Measurements from ENCODE around the gene CAMSAP2. TPM values are rescaled to one million over a fixed set of nuclear protein-coding genes. Genes with fewer than 3 reads are reported as not detected.

The CAMSAP2 gene
- total RNA-seq, 1 experiment from 2014 or later, result 25.0 TPM

DNA sequence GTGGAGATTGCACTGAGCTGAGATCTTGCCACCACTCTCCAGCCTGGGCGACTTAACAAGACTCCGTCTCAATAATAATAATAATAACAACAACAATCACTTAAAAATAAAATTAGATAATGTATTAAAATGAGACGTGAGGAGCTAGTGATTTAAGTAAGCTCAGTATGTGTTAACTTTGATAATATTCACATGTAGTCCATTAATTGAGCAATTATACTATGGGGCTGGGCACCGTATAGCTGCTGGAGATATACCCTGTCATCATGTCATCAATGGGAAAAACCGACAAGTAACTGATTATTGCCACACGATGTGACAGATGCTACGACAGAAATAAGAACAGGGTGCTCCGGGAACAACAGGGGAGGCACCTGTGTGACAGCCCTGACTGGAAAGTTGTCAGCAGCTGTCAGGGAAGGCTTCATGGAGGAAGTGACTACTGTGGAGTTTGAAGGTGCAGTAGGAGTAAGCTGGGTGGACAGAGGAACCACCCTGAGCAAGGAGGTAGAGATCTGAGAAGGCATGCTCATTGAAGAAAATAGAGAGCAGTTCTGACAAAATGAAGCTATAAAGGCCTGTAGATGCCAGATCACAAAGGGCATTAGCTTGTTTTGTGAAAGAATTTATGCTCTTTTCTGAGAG, 924 bp upstream of the CAMSAP2 start:
- H3K79me2 ChIP-seq (ENCODE audit: insufficient read depth, low read length), result peaks cover 32% of the 10 kb centered on the region
- BruUV-seq (replicated peaks), result no TSS peak
- no peaks in the 10 kb centered on the region for H3K9me2 ChIP-seq (ENCODE audit: insufficient read depth)
- H3K27ac ChIP-seq (ENCODE audit: low read depth, low read length), result peak overlapping the region; percentile 33; the same call in 1 of the 2 replicates
- no peaks in the 10 kb centered on the region; the same call in 1 of the 2 replicates for H4K20me1 ChIP-seq (ENCODE audit: insufficient read depth)
- ATAC-seq, result no peak
- H3K4me2 ChIP-seq (ENCODE audit: low read length), result peak overlapping the region; percentile 90
- TF ChIP-seq, protein P1, sequence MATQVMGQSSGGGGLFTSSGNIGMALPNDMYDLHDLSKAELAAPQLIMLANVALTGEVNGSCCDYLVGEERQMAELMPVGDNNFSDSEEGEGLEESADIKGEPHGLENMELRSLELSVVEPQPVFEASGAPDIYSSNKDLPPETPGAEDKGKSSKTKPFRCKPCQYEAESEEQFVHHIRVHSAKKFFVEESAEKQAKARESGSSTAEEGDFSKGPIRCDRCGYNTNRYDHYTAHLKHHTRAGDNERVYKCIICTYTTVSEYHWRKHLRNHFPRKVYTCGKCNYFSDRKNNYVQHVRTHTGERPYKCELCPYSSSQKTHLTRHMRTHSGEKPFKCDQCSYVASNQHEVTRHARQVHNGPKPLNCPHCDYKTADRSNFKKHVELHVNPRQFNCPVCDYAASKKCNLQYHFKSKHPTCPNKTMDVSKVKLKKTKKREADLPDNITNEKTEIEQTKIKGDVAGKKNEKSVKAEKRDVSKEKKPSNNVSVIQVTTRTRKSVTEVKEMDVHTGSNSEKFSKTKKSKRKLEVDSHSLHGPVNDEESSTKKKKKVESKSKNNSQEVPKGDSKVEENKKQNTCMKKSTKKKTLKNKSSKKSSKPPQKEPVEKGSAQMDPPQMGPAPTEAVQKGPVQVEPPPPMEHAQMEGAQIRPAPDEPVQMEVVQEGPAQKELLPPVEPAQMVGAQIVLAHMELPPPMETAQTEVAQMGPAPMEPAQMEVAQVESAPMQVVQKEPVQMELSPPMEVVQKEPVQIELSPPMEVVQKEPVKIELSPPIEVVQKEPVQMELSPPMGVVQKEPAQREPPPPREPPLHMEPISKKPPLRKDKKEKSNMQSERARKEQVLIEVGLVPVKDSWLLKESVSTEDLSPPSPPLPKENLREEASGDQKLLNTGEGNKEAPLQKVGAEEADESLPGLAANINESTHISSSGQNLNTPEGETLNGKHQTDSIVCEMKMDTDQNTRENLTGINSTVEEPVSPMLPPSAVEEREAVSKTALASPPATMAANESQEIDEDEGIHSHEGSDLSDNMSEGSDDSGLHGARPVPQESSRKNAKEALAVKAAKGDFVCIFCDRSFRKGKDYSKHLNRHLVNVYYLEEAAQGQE (IDR thresholded peaks at IDR 0.05; ENCODE audit: low read depth), result no peak
- no peak for TF ChIP-seq ELF1 (IDR thresholded peaks at IDR 0.05; ENCODE audit: borderline replicate concordance, low read depth)
- TF ChIP-seq POLR2A (IDR thresholded peaks at IDR 0.05; ENCODE audit: borderline replicate concordance, extremely low read depth, insufficient read depth, insufficient read length), result no peak
- no peak for TF ChIP-seq POLR2AphosphoS5 (IDR thresholded peaks at IDR 0.05; ENCODE audit: low read depth, low read length)
- no peak for TF ChIP-seq YY1 (IDR thresholded peaks at IDR 0.05; ENCODE audit: extremely low read depth, insufficient replicate concordance, low read depth, low read length)
- TF ChIP-seq TCF7L2 (IDR thresholded peaks at IDR 0.05; ENCODE audit: borderline replicate concordance, extremely low read depth, insufficient read depth, insufficient read length), result no peak
- TF ChIP-seq ZNF274 (IDR thresholded peaks at IDR 0.05; ENCODE audit: low read depth, low read length), result no peak
- TF ChIP-seq JUND (IDR thresholded peaks at IDR 0.05), result no peak
- TF ChIP-seq ATF3 (IDR thresholded peaks at IDR 0.05), result no peak
- TF ChIP-seq EZH2phosphoT487 (IDR thresholded peaks at IDR 0.05; ENCODE audit: borderline replicate concordance), result no peak
- no peak for TF ChIP-seq ZFX (IDR thresholded peaks at IDR 0.05)
- no peak for TF ChIP-seq CBX3 (IDR thresholded peaks at IDR 0.05; ENCODE audit: low read depth)
- TF ChIP-seq MAX (IDR thresholded peaks at IDR 0.05), result no peak
- no peak for TF ChIP-seq EZH2 (IDR thresholded peaks at IDR 0.05)
- no peak for TF ChIP-seq RAD21 (IDR thresholded peaks at IDR 0.05; ENCODE audit: low read depth)
- TF ChIP-seq FOSL1 (IDR thresholded peaks at IDR 0.05; ENCODE audit: low read depth), result no peak
- TF ChIP-seq, protein P2, sequence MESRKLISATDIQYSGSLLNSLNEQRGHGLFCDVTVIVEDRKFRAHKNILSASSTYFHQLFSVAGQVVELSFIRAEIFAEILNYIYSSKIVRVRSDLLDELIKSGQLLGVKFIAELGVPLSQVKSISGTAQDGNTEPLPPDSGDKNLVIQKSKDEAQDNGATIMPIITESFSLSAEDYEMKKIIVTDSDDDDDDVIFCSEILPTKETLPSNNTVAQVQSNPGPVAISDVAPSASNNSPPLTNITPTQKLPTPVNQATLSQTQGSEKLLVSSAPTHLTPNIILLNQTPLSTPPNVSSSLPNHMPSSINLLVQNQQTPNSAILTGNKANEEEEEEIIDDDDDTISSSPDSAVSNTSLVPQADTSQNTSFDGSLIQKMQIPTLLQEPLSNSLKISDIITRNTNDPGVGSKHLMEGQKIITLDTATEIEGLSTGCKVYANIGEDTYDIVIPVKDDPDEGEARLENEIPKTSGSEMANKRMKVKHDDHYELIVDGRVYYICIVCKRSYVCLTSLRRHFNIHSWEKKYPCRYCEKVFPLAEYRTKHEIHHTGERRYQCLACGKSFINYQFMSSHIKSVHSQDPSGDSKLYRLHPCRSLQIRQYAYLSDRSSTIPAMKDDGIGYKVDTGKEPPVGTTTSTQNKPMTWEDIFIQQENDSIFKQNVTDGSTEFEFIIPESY (IDR thresholded peaks at IDR 0.05; ENCODE audit: extremely low read depth, insufficient replicate concordance, low read length), result no peak
- no peak for TF ChIP-seq SRF (IDR thresholded peaks at IDR 0.05; ENCODE audit: low read depth)
- TF ChIP-seq, protein P3, sequence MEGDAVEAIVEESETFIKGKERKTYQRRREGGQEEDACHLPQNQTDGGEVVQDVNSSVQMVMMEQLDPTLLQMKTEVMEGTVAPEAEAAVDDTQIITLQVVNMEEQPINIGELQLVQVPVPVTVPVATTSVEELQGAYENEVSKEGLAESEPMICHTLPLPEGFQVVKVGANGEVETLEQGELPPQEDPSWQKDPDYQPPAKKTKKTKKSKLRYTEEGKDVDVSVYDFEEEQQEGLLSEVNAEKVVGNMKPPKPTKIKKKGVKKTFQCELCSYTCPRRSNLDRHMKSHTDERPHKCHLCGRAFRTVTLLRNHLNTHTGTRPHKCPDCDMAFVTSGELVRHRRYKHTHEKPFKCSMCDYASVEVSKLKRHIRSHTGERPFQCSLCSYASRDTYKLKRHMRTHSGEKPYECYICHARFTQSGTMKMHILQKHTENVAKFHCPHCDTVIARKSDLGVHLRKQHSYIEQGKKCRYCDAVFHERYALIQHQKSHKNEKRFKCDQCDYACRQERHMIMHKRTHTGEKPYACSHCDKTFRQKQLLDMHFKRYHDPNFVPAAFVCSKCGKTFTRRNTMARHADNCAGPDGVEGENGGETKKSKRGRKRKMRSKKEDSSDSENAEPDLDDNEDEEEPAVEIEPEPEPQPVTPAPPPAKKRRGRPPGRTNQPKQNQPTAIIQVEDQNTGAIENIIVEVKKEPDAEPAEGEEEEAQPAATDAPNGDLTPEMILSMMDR (IDR thresholded peaks at IDR 0.05 in 2 of 3, conservative IDR thresholded peaks at IDR 0.05 in 1 of 3; ENCODE audit: borderline replicate concordance in 1 of 3, insufficient read depth in 1 of 3, low read depth in 2 of 3, low read length in 2 of 3), result no peak
- peak overlapping the region; percentile 57 for H3K9ac ChIP-seq (ENCODE audit: low read length)
- DNase-seq (ENCODE audit: low read depth, low spot score), result no peak
- ChIA-PET RAD21 (ENCODE audit: low non-redundant PET in 1 of 2, low total read pairs in 2 of 2, uncharacterized antibody in 2 of 2, unreplicated experiment in 2 of 2) (no interaction called here), POLR2A (interaction anchor here (2.8 kb wide), 1 partner anchor 68 kb away, joined by 15 read pairs; the partner anchor contains the start of gene DDX59), CTCF (no interaction called here)
- H3K4me3 ChIP-seq (replicated peaks in 1 of 2; ENCODE audit: low read depth in 1 of 2, low read length in 2 of 2), result peak overlapping the region in 1 of 2 experiments; percentile 91; a peak in 3 of 4 replicates
- H3K9me3 ChIP-seq (ENCODE audit: control insufficient read depth in 1 of 2, insufficient read depth in 1 of 2, low read depth in 1 of 2, low read length in 2 of 2), result no peaks in the 10 kb centered on the region
- H2AFZ ChIP-seq (ENCODE audit: low read depth, low read length, poor library complexity, severe bottlenecking), result peak overlapping the region; percentile 95
- no peaks in the 10 kb centered on the region for H3K36me3 ChIP-seq (ENCODE audit: control insufficient read depth in 1 of 2, insufficient read depth in 2 of 2, low read length in 2 of 2)
- intact Hi-C loops (cut with micrococcal nuclease), result loop anchor here (5.0 kb wide), 1 partner anchor 115 kb away; the partner anchor contains the start of gene KIF14
- H3K27me3 ChIP-seq (ENCODE audit: insufficient read depth, low read length), result no peaks in the 10 kb centered on the region
- H3K4me1 ChIP-seq (ENCODE audit: control insufficient read depth in 1 of 2, insufficient read depth in 2 of 2, low read length in 2 of 2), result peaks cover 12 to 28% of the 10 kb centered on the region in 2 experiments; a peak in 3 of 4 replicates
